BLaER1 treated with 17β-estradiol and CSF1 and Interleukin-3, amounts not matched to agents 10 nM and 100 nM (cell line): Measurements from ENCODE around the gene RHOJ.
A peak's percentile ranks its signal among the peaks of the same experiment; 100 is the strongest.
"Not testable (repeated sequence)": the region's sequence is repeated elsewhere in the genome, so short reads cannot be mapped to it uniquely, and the experiment has no call there.

Experiments used
- H3K27ac ChIP-seq, 11 experiments: shearing (Covaris generic); formaldehyde crosslinking; 2 replicates each; pipeline ENCODE4 v1.8.1; 2022
- H3K27me3 ChIP-seq, 11 experiments: shearing (Covaris generic); formaldehyde crosslinking; 2 replicates each; pipeline ENCODE4 v1.8.1; 2022
- H3K36me3 ChIP-seq, 11 experiments: shearing (Covaris generic); formaldehyde crosslinking; 2 replicates each; pipeline ENCODE4 v1.8.1; 2022
- H3K4me1 ChIP-seq, 10 experiments: shearing (Covaris generic); formaldehyde crosslinking; 2 replicates each; pipeline ENCODE4 v1.8.1; 2022
- H3K4me2 ChIP-seq, 11 experiments: shearing (Covaris generic); formaldehyde crosslinking; 2 replicates each; pipeline ENCODE4 v1.8.1; 2022
- H3K4me3 ChIP-seq, 10 experiments: shearing (Covaris generic); formaldehyde crosslinking; 2 replicates each; pipeline ENCODE4 v1.8.1; 2022
- H3K9ac ChIP-seq, 11 experiments: shearing (Covaris generic); formaldehyde crosslinking; 2 replicates each; pipeline ENCODE4 v1.8.1; 2022
- H3K9me3 ChIP-seq, 11 experiments: shearing (Covaris generic); formaldehyde crosslinking; replicated peaks in 1 of 11; 2 replicates each; pipeline ENCODE4 v1.8.1; 2022
- H4K20me1 ChIP-seq, 11 experiments: shearing (Covaris generic); formaldehyde crosslinking; 2 replicates each; pipeline ENCODE4 v1.8.1; 2022
- Cebpa-rat ChIP-seq, 11 experiments: shearing (Covaris generic); IDR thresholded peaks; 2 replicates each; pipeline ENCODE4 v1.8.1; 2022

The RHOJ gene

DNA sequence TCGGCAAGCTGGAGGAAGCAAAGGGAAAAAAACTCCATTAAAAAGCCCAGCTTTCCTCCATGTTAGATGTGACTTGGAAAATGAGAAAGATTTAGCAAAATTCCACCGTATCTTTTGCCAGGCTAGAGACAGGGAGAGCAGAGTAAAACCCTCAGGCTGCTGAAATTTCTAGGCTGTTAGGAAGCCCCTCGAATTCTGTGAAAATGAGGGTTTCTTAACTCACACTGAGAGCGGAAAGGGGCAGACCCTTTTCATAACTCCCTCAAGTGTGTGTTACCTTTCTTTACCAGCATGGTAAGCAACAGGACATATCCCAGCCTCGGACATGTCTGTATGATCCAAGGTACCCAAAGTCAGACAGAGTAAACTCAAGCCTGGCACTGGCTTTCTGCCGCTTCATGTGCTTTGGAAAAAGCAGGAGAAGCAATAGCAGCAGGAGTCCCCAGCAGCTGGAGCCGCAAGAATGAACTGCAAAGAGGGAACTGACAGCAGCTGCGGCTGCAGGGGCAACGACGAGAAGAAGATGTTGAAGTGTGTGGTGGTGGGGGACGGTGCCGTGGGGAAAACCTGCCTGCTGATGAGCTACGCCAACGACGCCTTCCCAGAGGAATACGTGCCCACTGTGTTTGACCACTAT, at the start of gene RHOJ:
Gene RHOJ (plus strand): TSS at position 37 of the 637 bp plus-strand sequence. CDS start 427 bp downstream, at position 464.
- H3K9ac ChIP-seq: 0 out of 22 replicates have a peak within 1 kb of the TSS, but pooled peaks of 2 of the 11 experiments have one; percentile 9 to 14
- H3K27ac ChIP-seq: no peak within 1 kb of the TSS

DNA sequence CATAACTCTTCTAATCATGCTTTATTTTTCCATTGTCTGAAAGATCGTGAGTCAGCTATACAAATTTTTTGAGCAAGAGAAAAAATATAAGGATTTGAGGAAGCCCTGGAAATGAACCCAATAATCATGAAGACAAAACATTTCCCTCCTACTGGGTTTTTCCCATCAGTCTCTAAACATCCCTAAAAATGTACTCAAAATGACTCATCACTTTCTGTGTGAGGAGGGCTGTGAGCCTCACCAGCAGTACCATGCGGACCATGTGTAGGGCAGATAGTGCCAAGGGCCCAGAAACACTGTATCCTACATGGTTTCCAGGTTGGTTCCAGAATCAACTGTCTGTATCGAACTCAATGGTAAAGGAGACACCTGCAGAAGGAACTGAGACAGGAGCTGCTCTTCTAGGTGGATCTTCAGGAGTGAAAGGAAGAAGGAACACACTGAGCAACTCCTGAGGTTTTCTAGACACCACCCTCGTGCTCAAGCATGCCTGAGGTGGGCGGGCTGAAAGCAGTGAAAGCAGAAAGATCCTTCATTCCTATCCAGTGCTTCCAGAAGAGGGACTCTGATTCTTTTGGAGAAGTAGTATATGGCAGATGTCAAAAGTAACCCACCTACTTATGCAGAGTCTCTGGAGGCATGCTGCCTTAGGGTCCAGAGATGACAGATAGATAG, 48.6 kb upstream of the RHOJ start:
- Histone ChIP-seq H3K4me1 (peaks cover 0 to 7% (median 0%) of the 10 kb centered on the region in 10 experiments; a peak in 3 of 20 replicates), H3K9ac (no peak overlapping the region), H3K36me3 (no peaks in the 10 kb centered on the region), H3K27ac (no peak overlapping the region), H3K4me2 (peak overlapping the region in 2 of 11 experiments; percentile 7 to 15; a peak in 3 of 22 replicates), H3K27me3 (no peaks in the 10 kb centered on the region), H3K4me3 (no peak overlapping the region), H4K20me1 (no peaks in the 10 kb centered on the region), H3K9me3 (no peaks in the 10 kb centered on the region)
- TF ChIP-seq Cebpa-rat (IDR thresholded peaks at IDR 0.05): no peak

More for the DNA sequence above, at the start of gene RHOJ:
- H3K4me3 ChIP-seq: peak within 1 kb of the TSS in 3 of 10 experiments; percentile 8 to 31 (median 16); a peak in 2 of 20 replicates
- H3K27me3 ChIP-seq: no peaks in the 10 kb centered on the region
- H3K9me3 ChIP-seq: no peaks in the 10 kb centered on the region
- no peaks in the 10 kb centered on the region for H3K36me3 ChIP-seq
- H3K4me2 ChIP-seq: peak within 1 kb of the TSS; percentile 36 to 78 (median 48)
- peaks cover 6 to 15% (median 12%) of the 10 kb centered on the region in 10 experiments; a peak in 19 of 20 replicates for H3K4me1 ChIP-seq
- H4K20me1 ChIP-seq: no peaks in the 10 kb centered on the region
- no peak for TF ChIP-seq Cebpa-rat (IDR thresholded peaks at IDR 0.05)

DNA sequence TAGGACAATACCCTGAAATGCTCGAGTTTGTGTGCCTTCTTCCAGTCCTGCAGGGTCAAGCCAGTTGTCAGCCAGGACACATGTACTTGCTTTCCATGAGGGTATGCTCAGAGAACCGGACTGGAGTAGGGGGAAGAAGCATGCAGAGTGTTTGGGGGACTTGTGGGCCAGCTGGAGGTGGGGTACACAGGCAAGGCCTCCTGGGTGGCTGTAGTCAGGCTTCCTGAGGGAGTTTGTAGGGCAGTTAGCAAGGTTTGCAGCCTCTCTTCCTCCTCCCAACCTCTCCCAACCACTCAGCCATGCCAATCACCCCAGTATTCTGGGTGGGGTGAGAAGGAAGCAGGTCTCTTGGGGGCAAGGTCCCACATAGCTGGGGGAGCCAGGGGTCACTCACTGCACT, 47.0 kb upstream of the RHOJ start:
- Histone ChIP-seq H3K36me3 (no peaks in the 10 kb centered on the region), H3K27me3 (no peaks in the 10 kb centered on the region), H3K9me3 (no peaks in the 10 kb centered on the region), H3K27ac (no peak overlapping the region), H4K20me1 (no peaks in the 10 kb centered on the region), H3K4me3 (no peak overlapping the region), H3K9ac (no peak overlapping the region), H3K4me2 (no peak overlapping the region), H3K4me1 (peaks cover 0 to 7% (median 0%) of the 10 kb centered on the region in 10 experiments; a peak in 3 of 20 replicates)
- no peak for TF ChIP-seq Cebpa-rat (IDR thresholded peaks at IDR 0.05)

DNA sequence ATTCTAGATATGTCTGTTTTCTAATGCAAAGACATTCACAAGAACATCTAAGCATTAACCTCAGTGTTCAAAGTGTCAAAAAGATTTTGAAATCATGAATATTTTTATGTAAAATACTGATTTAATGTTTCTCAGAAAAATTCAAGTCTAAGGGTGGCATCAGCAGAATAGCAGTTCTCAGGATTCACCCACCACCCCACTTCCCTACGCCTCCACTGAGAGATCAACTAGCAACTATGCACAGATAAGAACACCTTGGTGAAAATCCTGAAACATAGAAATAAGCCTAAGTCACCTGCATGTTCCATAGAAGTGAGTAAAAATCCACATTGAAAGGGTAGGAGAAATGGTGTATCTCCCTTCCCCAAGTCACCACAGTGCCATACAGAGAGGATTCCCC, 40.9 kb upstream of the RHOJ start:
- Histone ChIP-seq H3K36me3 (no peaks in the 10 kb centered on the region), H3K27ac (no peak overlapping the region), H4K20me1 (no peaks in the 10 kb centered on the region), H3K4me3 (no peak overlapping the region), H3K27me3 (no peaks in the 10 kb centered on the region), H3K4me2 (no peak overlapping the region), H3K9me3 (peaks cover 13 to 26% (median 18%) of the 10 kb centered on the region in 11 experiments), H3K9ac (no peak overlapping the region), H3K4me1 (no peaks in the 10 kb centered on the region)
- no peak for TF ChIP-seq Cebpa-rat (IDR thresholded peaks at IDR 0.05)

DNA sequence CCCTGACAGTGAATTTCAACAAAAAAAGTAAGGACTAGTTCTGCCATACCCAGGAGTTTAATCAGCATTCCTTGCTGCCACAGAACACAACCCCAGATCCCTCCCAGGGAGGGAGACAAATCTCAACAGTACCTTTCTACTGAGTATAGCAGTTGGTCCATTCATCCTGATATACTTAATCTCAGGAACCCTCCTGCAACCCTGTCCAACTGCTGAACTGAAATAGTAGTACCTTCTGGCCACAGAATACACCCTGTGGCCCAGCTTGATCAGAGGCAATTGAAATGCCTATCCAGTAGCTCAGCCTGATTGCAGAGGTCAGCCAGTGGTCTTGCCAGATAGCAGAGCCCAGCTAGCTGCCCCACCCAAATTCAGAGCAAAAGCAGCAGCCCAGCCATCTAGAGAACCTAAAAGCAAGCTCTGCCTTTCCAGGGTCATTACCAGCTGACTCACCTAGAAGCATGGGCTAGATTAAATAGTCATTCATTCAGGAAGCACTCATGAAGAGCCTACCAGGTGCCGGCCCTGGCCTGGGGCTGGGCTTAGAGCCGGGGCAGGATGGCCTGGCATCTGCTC, 40.0 kb upstream of the RHOJ start:
- Histone ChIP-seq H4K20me1 (no peaks in the 10 kb centered on the region), H3K36me3 (no peaks in the 10 kb centered on the region), H3K4me3 (no peak overlapping the region), H3K4me1 (no peaks in the 10 kb centered on the region), H3K9ac (no peak overlapping the region), H3K9me3 (peaks cover 17 to 27% (median 24%) of the 10 kb centered on the region in 11 experiments), H3K27me3 (no peaks in the 10 kb centered on the region), H3K27ac (no peak overlapping the region), H3K4me2 (no peak overlapping the region)
- TF ChIP-seq Cebpa-rat (IDR thresholded peaks at IDR 0.05): no peak

DNA sequence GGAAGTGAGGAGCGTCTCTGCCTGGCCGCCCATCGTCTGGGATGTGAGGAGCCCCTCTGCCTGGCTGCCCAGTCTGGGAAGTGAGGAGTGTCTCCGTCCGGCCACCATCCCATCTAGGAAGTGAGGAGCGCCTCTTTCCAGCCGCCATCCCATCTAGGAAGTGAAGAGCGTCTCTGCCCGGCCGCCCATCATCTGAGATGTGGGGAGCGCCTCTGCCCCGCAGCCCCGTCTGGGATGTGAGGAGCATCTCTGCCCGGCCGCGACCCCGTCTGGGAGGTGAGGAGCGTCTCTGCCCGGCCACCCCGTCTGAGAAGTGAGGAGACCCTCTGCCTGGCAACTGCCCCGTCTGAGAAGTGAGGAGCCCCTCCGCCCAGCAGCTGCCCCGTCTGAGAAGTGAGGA, 39.0 kb upstream of the RHOJ start:
- H3K27ac ChIP-seq, H3K9ac ChIP-seq, H4K20me1 ChIP-seq, H3K27me3 ChIP-seq, H3K36me3 ChIP-seq, H3K4me3 ChIP-seq, H3K4me1 ChIP-seq, H3K4me2 ChIP-seq: not testable (repeated sequence)
- H3K9me3 ChIP-seq: peaks cover 17 to 34% (median 26%) of the 10 kb centered on the region in 11 experiments

DNA sequence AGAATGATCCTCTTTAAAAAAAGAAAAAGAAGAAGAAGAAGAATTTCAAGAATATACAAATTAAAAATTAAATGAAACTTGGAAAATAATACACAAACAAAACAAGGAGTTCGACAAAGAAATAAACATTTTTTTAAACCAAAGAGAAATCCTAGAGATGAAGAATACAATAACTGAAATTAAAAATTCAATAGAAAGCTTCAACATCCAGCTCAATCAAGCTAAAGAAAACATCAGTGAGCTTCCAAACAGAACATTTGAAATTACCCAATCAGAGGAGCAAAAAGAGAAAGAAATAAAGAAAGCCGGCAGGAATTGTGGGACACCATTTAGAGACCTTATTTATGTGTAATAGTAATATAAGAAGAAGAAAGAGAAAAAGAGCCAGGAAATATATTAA, 37.2 kb upstream of the RHOJ start:
- H4K20me1 ChIP-seq: no peaks in the 10 kb centered on the region
- no peaks in the 10 kb centered on the region for H3K4me1 ChIP-seq
- no peaks in the 10 kb centered on the region for H3K27me3 ChIP-seq
- no peak for TF ChIP-seq Cebpa-rat (IDR thresholded peaks at IDR 0.05)
- H3K4me2 ChIP-seq: no peak overlapping the region
- no peak overlapping the region for H3K9ac ChIP-seq
- no peak overlapping the region for H3K4me3 ChIP-seq
- no peak overlapping the region for H3K27ac ChIP-seq
- no peaks in the 10 kb centered on the region for H3K36me3 ChIP-seq
- peaks cover 17 to 34% (median 26%) of the 10 kb centered on the region in 11 experiments for H3K9me3 ChIP-seq

DNA sequence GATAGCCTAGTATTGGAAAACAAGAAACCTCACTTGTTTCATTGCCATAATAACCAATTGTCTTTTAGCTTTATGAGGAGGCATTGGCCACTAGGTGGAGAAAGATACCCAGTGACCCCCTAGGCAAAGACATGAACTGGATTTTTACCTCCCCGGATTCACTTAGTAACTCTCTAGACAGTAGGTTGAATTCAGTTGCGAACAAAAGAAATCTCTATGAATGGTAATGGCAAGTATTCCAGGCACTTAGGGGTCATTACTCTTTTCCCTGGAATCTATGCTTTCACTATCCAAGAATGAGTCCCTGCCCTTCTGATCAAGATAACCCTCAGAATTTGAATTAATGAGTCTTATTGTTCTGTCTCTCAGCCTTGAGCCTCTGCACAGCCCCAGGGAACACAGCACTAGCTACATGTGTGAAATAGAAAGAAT, 29.5 kb upstream of the RHOJ start:
- peaks cover 0 to under 1% (median 0%) of the 10 kb centered on the region in 11 experiments; a peak in 1 of 22 replicates for H3K9me3 ChIP-seq
- no peak overlapping the region for H3K4me3 ChIP-seq
- no peaks in the 10 kb centered on the region for H3K36me3 ChIP-seq
- no peaks in the 10 kb centered on the region for H4K20me1 ChIP-seq
- no peak overlapping the region for H3K9ac ChIP-seq
- H3K27ac ChIP-seq: no peak overlapping the region
- no peak overlapping the region for H3K4me2 ChIP-seq
- H3K27me3 ChIP-seq: no peaks in the 10 kb centered on the region
- TF ChIP-seq Cebpa-rat (IDR thresholded peaks at IDR 0.05): no peak
- H3K4me1 ChIP-seq: no peaks in the 10 kb centered on the region

DNA sequence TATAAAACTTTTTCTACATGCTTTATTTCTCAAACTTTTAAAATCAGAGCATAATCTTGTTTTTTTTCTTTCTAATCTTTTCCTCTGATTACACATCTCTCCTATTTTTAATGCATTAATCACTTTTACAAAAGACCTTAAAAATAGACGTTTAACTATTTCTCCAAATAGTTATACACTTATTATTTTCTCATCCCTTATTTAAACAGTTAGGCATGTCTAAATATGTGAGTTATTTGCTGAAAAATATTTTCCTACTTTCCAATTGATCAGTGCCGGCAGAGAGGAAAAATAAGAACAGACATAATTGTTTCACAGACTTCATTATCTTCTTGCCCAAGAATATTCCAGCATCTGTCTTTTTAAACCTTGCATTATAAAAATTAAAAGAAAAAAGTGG, 28.7 kb upstream of the RHOJ start:
- no peak overlapping the region for H3K4me2 ChIP-seq
- no peaks in the 10 kb centered on the region for H3K36me3 ChIP-seq
- H3K9me3 ChIP-seq: no peaks in the 10 kb centered on the region
- no peak overlapping the region for H3K9ac ChIP-seq
- no peak overlapping the region for H3K27ac ChIP-seq
- H3K4me3 ChIP-seq: no peak overlapping the region
- no peaks in the 10 kb centered on the region for H4K20me1 ChIP-seq
- no peaks in the 10 kb centered on the region for H3K27me3 ChIP-seq
- H3K4me1 ChIP-seq: no peaks in the 10 kb centered on the region
- no peak for TF ChIP-seq Cebpa-rat (IDR thresholded peaks at IDR 0.05)
